K562 (cell line): ENCODE data around the gene SEC22C. TPM values are rescaled to one million over a fixed set of nuclear protein-coding genes. Genes with fewer than 3 reads are reported as not detected.

Experiments
- ARID1B ChIP-seq: fragments of 450-650 bp; IDR thresholded peaks from 2 replicates; pipeline ENCODE4 v1.6.1; 2016; ENCODE audit warnings: antibody characterized with exemption, mild to moderate bottlenecking, inconsistent platforms
- BCOR ChIP-seq: fragments of 450-650 bp; IDR thresholded peaks from 2 replicates; pipeline ENCODE4 v1.6.1; 2016
- BRD9 ChIP-seq: fragments of 450-650 bp; IDR thresholded peaks from 2 replicates; pipeline ENCODE4 v1.6.1; 2018; ENCODE audit warnings: low read depth; ENCODE audit not compliant: partially characterized antibody
- CBFA2T3 ChIP-seq: fragments of 450-650 bp; IDR thresholded peaks from 2 replicates; pipeline ENCODE4 v1.6.1; 2017
- CGGBP1 ChIP-seq: fragments of 250-450 bp; sonication (Bioruptor Pico); IDR thresholded peaks from 2 replicates; pipeline ENCODE4 v1.9.0; 2021; ENCODE audit warnings: mild to moderate bottlenecking
- E2F6 ChIP-seq, 2 experiments: IDR thresholded peaks; 2 replicates each; pipeline ENCODE4 v1.6.1; 2011; ENCODE audit warnings: borderline replicate concordance in 1 of 2, control low read depth in 1 of 2, low read depth in 1 of 2, low read length in 1 of 2, mild to moderate bottlenecking in 1 of 2, mixed read lengths in 1 of 2, moderate library complexity in 1 of 2; ENCODE audit not compliant: insufficient read depth in 1 of 2, insufficient read length in 1 of 2, poor library complexity in 1 of 2, severe bottlenecking in 1 of 2; ENCODE audit errors: extremely low read depth in 1 of 2
- ETV6 ChIP-seq, 3 experiments: fragments of 150-350 bp in 1 of 3; sonication (generic) in 1 of 3; formaldehyde crosslinking in 1 of 3; IDR thresholded peaks; 2 replicates each; pipeline versions ENCODE4 v1.6.1 to v1.8.0; 2014 to 2022; ENCODE audit warnings: borderline replicate concordance in 2 of 3, low read depth in 2 of 3, antibody characterized with exemption in 1 of 3, low read length in 1 of 3, mild to moderate bottlenecking in 1 of 3, missing genetic modification reagents in 1 of 3
- FOXP1 ChIP-seq: sonication (generic); formaldehyde crosslinking; IDR thresholded peaks from 2 replicates; pipeline ENCODE4 v1.8.0; 2022; ENCODE audit warnings: mild to moderate bottlenecking, missing genetic modification reagents
- KAT7 ChIP-seq: sonication (generic); formaldehyde crosslinking; IDR thresholded peaks from 2 replicates; pipeline ENCODE4 v1.8.0; 2022; ENCODE audit warnings: missing genetic modification reagents, mild to moderate bottlenecking, borderline replicate concordance
- KLF13 ChIP-seq: fragments of 450-650 bp; IDR thresholded peaks from 2 replicates; pipeline ENCODE4 v1.6.1; 2016; ENCODE audit warnings: missing genetic modification characterization, low read depth, mild to moderate bottlenecking, missing compliant biosample characterization, moderate library complexity, borderline replicate concordance
- KLF6 ChIP-seq: fragments of 250-450 bp; sonication (Bioruptor Pico); IDR thresholded peaks from 2 replicates; pipeline ENCODE4 v1.4.0; 2020; ENCODE audit warnings: mild to moderate bottlenecking, moderate library complexity, borderline replicate concordance
- L3MBTL2 ChIP-seq: fragments of 450-650 bp; IDR thresholded peaks from 2 replicates; pipeline ENCODE4 v1.6.1; 2016; ENCODE audit warnings: mild to moderate bottlenecking, moderate library complexity
- NELFE ChIP-seq: IDR thresholded peaks from 2 replicates; pipeline ENCODE4 v1.6.1; 2011; ENCODE audit warnings: mild to moderate bottlenecking; ENCODE audit not compliant: insufficient read depth, insufficient read length
- NR2F6 ChIP-seq: fragments of 450-650 bp; formaldehyde crosslinking; IDR thresholded peaks from 2 replicates; pipeline ENCODE4 v1.4.0; 2020; ENCODE audit warnings: mild to moderate bottlenecking
- PTBP1 ChIP-seq: fragments of 200-400 bp; formaldehyde crosslinking; IDR thresholded peaks from 2 replicates; pipeline ENCODE4 v1.6.1; 2017; ENCODE audit warnings: low read depth, low read length
- ZC3H4 ChIP-seq: sonication (generic); formaldehyde crosslinking; IDR thresholded peaks from 2 replicates; pipeline ENCODE4 v1.9.0; 2021; ENCODE audit warnings: missing genetic modification reagents, borderline replicate concordance
- ZNF75A ChIP-seq: fragments of 450-650 bp; formaldehyde crosslinking; IDR thresholded peaks from 2 replicates; pipeline ENCODE4 v1.4.0; 2020; ENCODE audit warnings: mild to moderate bottlenecking
- polyA plus RNA-seq, 8 experiments: library from polyadenylated mRNA; depleted of rRNA in 4 of 8; stranded (reverse) in 5 of 8; unstranded in 3 of 8; fragments of >200 nt; fragmentation: Nextera tagmentation in 2 of 8; fragmentation: Illumina TruSeq in 1 of 8; extraction: Ambion mirVana in 2 of 8; extraction: Trizol in 1 of 8; gene quantifications; 2 replicates each; pipeline versions ENCODE4 v1.2.1 to v1.2.3, GENCODE V29; 2011 to 2014; ENCODE audit warnings: inconsistent platforms in 1 of 8, missing spikeins in 1 of 8
- total RNA-seq, 7 experiments: library from RNA; depleted of rRNA in 6 of 7; stranded (reverse); fragments of >200 nt in 6 of 7; fragmentation: Illumina TruSeq in 2 of 7; extraction: Trizol in 2 of 7; gene quantifications; 2 replicates each; pipeline versions ENCODE4 v1.2.1 to v1.2.3, GENCODE V29; 2011 to 2021; ENCODE audit warnings: low replicate concordance in 1 of 7
- TF ChIP-seq, protein P1 (sequence below): fragments of 250-450 bp; sonication (Bioruptor Pico); IDR thresholded peaks from 2 replicates; pipeline ENCODE4 v1.4.0; 2020
- TF ChIP-seq, protein P2 (sequence below): fragments of 450-650 bp; IDR thresholded peaks from one replicate; pipeline ENCODE4 v1.6.1; 2018; ENCODE audit warnings: mild to moderate bottlenecking, moderate library complexity; ENCODE audit not compliant: partially characterized antibody
- TF ChIP-seq, protein P3 (sequence below): sonication (generic); formaldehyde crosslinking; IDR thresholded peaks from 2 replicates; pipeline ENCODE4 v1.8.0; 2022; ENCODE audit warnings: mild to moderate bottlenecking, missing genetic modification reagents

SEC22C gene
- total and polyA plus RNA-seq, 9 of the 15 experiments (the other 6 are each of a cell fraction or from before 2014, with no cell fraction given) = 35.6 to 68.4 (median 50.7) TPM

GRCh38 chr3:42595682-42596081, 13.9 kb upstream of the SEC22C start (continued):
- TF ChIP-seq, protein P1, sequence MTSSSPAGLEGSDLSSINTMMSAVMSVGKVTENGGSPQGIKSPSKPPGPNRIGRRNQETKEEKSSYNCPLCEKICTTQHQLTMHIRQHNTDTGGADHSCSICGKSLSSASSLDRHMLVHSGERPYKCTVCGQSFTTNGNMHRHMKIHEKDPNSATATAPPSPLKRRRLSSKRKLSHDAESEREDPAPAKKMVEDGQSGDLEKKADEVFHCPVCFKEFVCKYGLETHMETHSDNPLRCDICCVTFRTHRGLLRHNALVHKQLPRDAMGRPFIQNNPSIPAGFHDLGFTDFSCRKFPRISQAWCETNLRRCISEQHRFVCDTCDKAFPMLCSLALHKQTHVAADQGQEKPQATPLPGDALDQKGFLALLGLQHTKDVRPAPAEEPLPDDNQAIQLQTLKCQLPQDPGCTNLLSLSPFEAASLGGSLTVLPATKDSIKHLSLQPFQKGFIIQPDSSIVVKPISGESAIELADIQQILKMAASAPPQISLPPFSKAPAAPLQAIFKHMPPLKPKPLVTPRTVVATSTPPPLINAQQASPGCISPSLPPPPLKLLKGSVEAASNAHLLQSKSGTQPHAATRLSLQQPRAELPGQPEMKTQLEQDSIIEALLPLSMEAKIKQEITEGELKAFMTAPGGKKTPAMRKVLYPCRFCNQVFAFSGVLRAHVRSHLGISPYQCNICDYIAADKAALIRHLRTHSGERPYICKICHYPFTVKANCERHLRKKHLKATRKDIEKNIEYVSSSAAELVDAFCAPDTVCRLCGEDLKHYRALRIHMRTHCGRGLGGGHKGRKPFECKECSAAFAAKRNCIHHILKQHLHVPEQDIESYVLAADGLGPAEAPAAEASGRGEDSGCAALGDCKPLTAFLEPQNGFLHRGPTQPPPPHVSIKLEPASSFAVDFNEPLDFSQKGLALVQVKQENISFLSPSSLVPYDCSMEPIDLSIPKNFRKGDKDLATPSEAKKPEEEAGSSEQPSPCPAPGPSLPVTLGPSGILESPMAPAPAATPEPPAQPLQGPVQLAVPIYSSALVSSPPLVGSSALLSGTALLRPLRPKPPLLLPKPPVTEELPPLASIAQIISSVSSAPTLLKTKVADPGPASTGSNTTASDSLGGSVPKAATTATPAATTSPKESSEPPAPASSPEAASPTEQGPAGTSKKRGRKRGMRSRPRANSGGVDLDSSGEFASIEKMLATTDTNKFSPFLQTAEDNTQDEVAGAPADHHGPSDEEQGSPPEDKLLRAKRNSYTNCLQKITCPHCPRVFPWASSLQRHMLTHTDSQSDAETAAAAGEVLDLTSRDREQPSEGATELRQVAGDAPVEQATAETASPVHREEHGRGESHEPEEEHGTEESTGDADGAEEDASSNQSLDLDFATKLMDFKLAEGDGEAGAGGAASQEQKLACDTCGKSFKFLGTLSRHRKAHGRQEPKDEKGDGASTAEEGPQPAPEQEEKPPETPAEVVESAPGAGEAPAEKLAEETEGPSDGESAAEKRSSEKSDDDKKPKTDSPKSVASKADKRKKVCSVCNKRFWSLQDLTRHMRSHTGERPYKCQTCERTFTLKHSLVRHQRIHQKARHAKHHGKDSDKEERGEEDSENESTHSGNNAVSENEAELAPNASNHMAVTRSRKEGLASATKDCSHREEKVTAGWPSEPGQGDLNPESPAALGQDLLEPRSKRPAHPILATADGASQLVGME (CRISPR knock-in tag) = no peak
- TF ChIP-seq CGGBP1 (CRISPR knock-in tag) (no peak), BCOR (no peak), E2F6 (IDR thresholded peaks at IDR 0.05; ENCODE audit: borderline replicate concordance in 1 of 2, extremely low read depth in 1 of 2, insufficient read depth in 1 of 2, insufficient read length in 1 of 2, low read depth in 1 of 2, low read length in 1 of 2, poor library complexity in 1 of 2, severe bottlenecking in 1 of 2) (no peak), KLF13 (tag) (no peak), NR2F6 (CRISPR knock-in tag) (no peak), PTBP1 (no peak), KLF6 (no peak), L3MBTL2 (no peak), ZNF75A (no peak), CBFA2T3 (peak; percentile 75), FOXP1 (CRISPR knock-in tag) (no peak), ZC3H4 (CRISPR knock-in tag) (no peak), ARID1B (0 out of 2 replicates have a peak, but pooled peaks have one; percentile 27), NELFE (no peak), BRD9 (no peak), KAT7 (no peak), ETV6 (IDR thresholded peaks at IDR 0.05; ENCODE audit: borderline replicate concordance in 1 of 2, low read depth in 2 of 2, low read length in 1 of 2) (no peak), ETV6 (CRISPR knock-in tag; IDR thresholded peaks at IDR 0.05; ENCODE audit: borderline replicate concordance) (no peak)
- TF ChIP-seq, protein P2, sequence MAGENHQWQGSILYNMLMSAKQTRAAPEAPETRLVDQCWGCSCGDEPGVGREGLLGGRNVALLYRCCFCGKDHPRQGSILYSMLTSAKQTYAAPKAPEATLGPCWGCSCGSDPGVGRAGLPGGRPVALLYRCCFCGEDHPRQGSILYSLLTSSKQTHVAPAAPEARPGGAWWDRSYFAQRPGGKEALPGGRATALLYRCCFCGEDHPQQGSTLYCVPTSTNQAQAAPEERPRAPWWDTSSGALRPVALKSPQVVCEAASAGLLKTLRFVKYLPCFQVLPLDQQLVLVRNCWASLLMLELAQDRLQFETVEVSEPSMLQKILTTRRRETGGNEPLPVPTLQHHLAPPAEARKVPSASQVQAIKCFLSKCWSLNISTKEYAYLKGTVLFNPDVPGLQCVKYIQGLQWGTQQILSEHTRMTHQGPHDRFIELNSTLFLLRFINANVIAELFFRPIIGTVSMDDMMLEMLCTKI = no peak
- TF ChIP-seq, protein P3, sequence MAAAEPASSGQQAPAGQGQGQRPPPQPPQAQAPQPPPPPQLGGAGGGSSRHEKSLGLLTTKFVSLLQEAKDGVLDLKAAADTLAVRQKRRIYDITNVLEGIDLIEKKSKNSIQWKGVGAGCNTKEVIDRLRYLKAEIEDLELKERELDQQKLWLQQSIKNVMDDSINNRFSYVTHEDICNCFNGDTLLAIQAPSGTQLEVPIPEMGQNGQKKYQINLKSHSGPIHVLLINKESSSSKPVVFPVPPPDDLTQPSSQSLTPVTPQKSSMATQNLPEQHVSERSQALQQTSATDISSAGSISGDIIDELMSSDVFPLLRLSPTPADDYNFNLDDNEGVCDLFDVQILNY (CRISPR knock-in tag) = no peak
